ENCODE measurements around the gene DYNLT5.
"Not testable (repeated sequence)": the region's sequence is repeated elsewhere in the genome, so short reads cannot be mapped to it uniquely, and the experiment has no call there.

DYNLT5 gene

GRCh38 chr1:66732407-66733166 is 19.7 kb upstream of the DYNLT5 start:
- TF ChIP-seq CTCF (IDR thresholded peaks at IDR 0.05; ENCODE audit: low read depth, low read length) = no peak
- H3K4me3 ChIP-seq (replicated peaks in 1 of 2; ENCODE audit: low read depth in 2 of 2, low read length in 2 of 2) = no peak overlapping the region
- no peak for DNase-seq (ENCODE audit: low read depth in 2 of 2)

GRCh38 chr1:66733348-66734017 is 18.8 kb upstream of the DYNLT5 start:
- TF ChIP-seq CTCF (IDR thresholded peaks at IDR 0.05; ENCODE audit: low read depth, low read length) = no peak
- no peak overlapping the region for H3K4me3 ChIP-seq (replicated peaks in 1 of 2; ENCODE audit: low read depth in 2 of 2, low read length in 2 of 2)
- peak in 1 of 2 donors; percentile 56 for DNase-seq (ENCODE audit: low read depth in 2 of 2)

GRCh38 chr1:66734531-66734930 is 17.7 kb upstream of the DYNLT5 start:
- not testable (repeated sequence) for H3K4me3 ChIP-seq (replicated peaks in 1 of 2; ENCODE audit: low read depth in 2 of 2, low read length in 2 of 2); DNase-seq (ENCODE audit: low read depth in 2 of 2)

GRCh38 chr1:66737836-66738235 is 14.4 kb upstream of the DYNLT5 start:
- DNase-seq (ENCODE audit: low read depth in 2 of 2) = no peak
- no peak for TF ChIP-seq CTCF (IDR thresholded peaks at IDR 0.05; ENCODE audit: low read depth, low read length)
- no peak overlapping the region for H3K4me3 ChIP-seq (replicated peaks in 1 of 2; ENCODE audit: low read depth in 2 of 2, low read length in 2 of 2)

GRCh38 chr1:66739401-66740157 is 12.7 kb upstream of the DYNLT5 start:
- no peak overlapping the region for H3K4me3 ChIP-seq (replicated peaks in 1 of 2; ENCODE audit: low read depth in 2 of 2, low read length in 2 of 2)
- no peak for TF ChIP-seq CTCF (IDR thresholded peaks at IDR 0.05; ENCODE audit: low read depth, low read length)
- no peak for DNase-seq (ENCODE audit: low read depth in 2 of 2)

- DNase-seq (ENCODE audit: low read depth in 2 of 2) = no peak
- TF ChIP-seq CTCF (IDR thresholded peaks at IDR 0.05; ENCODE audit: low read depth, low read length) = no peak
- no peak overlapping the region for H3K4me3 ChIP-seq (replicated peaks in 1 of 2; ENCODE audit: low read depth in 2 of 2, low read length in 2 of 2)
Observed at GRCh38 chr1:66745451-66745850, 6.8 kb upstream of the DYNLT5 start.

- no peak for TF ChIP-seq CTCF (IDR thresholded peaks at IDR 0.05; ENCODE audit: low read depth, low read length)
- peak in 1 of 2 donors; percentile 57 for DNase-seq (ENCODE audit: low read depth in 2 of 2)
- H3K4me3 ChIP-seq (replicated peaks in 1 of 2; ENCODE audit: low read depth in 2 of 2, low read length in 2 of 2) = no peak overlapping the region
Observed at GRCh38 chr1:66747501-66747900, 4.8 kb upstream of the DYNLT5 start.

All from cardiac fibroblast (primary cell).